Measurements from ENCODE around the gene CDH23.

Gene CDH23

GRCh38 chr10:71494980-71495381 lies 98.3 kb downstream of the CDH23 start:
- no peak for DNase-seq

GRCh38 chr10:71496927-71497762 lies 100.4 kb downstream of the CDH23 start:
- no peak for DNase-seq

- DNase-seq: no peak
Observed at GRCh38 chr10:71497763-71498326, 101.1 kb downstream of the CDH23 start.

GRCh38 chr10:71501402-71501801 lies 104.7 kb downstream of the CDH23 start:
- DNase-seq: no peak

GRCh38 chr10:71502190-71502589 lies 105.5 kb downstream of the CDH23 start:
- no peak for DNase-seq

GRCh38 chr10:71502851-71503250 lies 106.1 kb downstream of the CDH23 start:
- DNase-seq: no peak

GRCh38 chr10:71504168-71504567 lies 107.4 kb downstream of the CDH23 start:
- no peak for DNase-seq

GRCh38 chr10:71504570-71504969 lies 107.8 kb downstream of the CDH23 start:
- no peak for DNase-seq

GRCh38 chr10:71505862-71506261 lies 109.1 kb downstream of the CDH23 start:
- no peak for DNase-seq

- DNase-seq: no peak
Observed at GRCh38 chr10:71509444-71509843, 112.7 kb downstream of the CDH23 start.

GRCh38 chr10:71511206-71511605 lies 114.5 kb downstream of the CDH23 start:
- DNase-seq: no peak

- DNase-seq: no peak
Observed at GRCh38 chr10:71512312-71512711, 115.6 kb downstream of the CDH23 start.

- DNase-seq: no peak
Observed at GRCh38 chr10:71512761-71513539, 116.2 kb downstream of the CDH23 start.

GRCh38 chr10:71513540-71513853 lies 116.8 kb downstream of the CDH23 start:
- DNase-seq: no peak

GRCh38 chr10:71513936-71514335 lies 117.2 kb downstream of the CDH23 start:
- DNase-seq: no peak

- no peak for DNase-seq
Observed at GRCh38 chr10:71515531-71516172, 118.9 kb downstream of the CDH23 start.

GRCh38 chr10:71516890-71517289 lies 120.2 kb downstream of the CDH23 start:
- DNase-seq: no peak

GRCh38 chr10:71517298-71518169 lies 120.8 kb downstream of the CDH23 start:
- DNase-seq: no peak

GRCh38 chr10:71520042-71520441 lies 123.3 kb downstream of the CDH23 start:
- no peak for DNase-seq

GRCh38 chr10:71521504-71522441 lies 125.1 kb downstream of the CDH23 start:
- no peak for DNase-seq

GRCh38 chr10:71522442-71523144 lies 125.9 kb downstream of the CDH23 start:
- no peak for DNase-seq

Measured in activated effector memory CD4-positive, alpha-beta T cell treated with Interleukin-2 at 50 U/mL for 16 hours (primary cell).